WTC11 (cell line): ENCODE results near the gene ITGA1. TPM values are rescaled to one million over a fixed set of nuclear protein-coding genes. Genes with fewer than 3 reads are reported as not detected.

Source experiments
- ATAC-seq: fragments of 200-7000 bp; cut with Tn5 transposase; 2 replicates; pipeline ENCODE4 v1.10.0; 2021; ENCODE audit warnings: mild to moderate bottlenecking, moderate library complexity
- CTCF ChIA-PET: fragments of 300-600 bp; sonication (Branson Sonifier 250); formaldehyde crosslinking; loops from one replicate; lab custom pipeline; 2021; ENCODE audit warnings: antibody characterized with exemption; lab: Charles Lee
- POLR2A ChIA-PET: fragments of 350-600 bp; sonication (Branson Sonifier 250); formaldehyde crosslinking; loops from one replicate; lab custom pipeline; 2021; ENCODE audit warnings: antibody characterized with exemption; lab: Charles Lee
- DNase-seq: peaks from one replicate; pipeline ENCODE4 v3.0.0; 2021; ENCODE audit warnings: low spot score
- H3K27ac Mint-ChIP-seq: 2 replicates; pipeline ENCODE4 v1.8.0; 2021; ENCODE audit warnings: mixed read lengths
- H3K27me3 Mint-ChIP-seq: 2 replicates; pipeline ENCODE4 v1.8.0; 2021; ENCODE audit warnings: low read depth, mild to moderate bottlenecking, moderate library complexity, mixed read lengths
- H3K36me3 Mint-ChIP-seq: 2 replicates; pipeline ENCODE4 v1.8.0; 2021; ENCODE audit warnings: mixed read lengths
- H3K4me1 Mint-ChIP-seq: 2 replicates; pipeline ENCODE4 v1.8.0; 2022; ENCODE audit warnings: mixed read lengths
- H3K4me3 Mint-ChIP-seq: 2 replicates; pipeline ENCODE4 v1.8.0; 2021; ENCODE audit warnings: mild to moderate bottlenecking, moderate library complexity, mixed read lengths
- H3K9me3 Mint-ChIP-seq: 2 replicates; pipeline ENCODE4 v1.8.0; 2021; ENCODE audit warnings: mixed read lengths
- CREB1 ChIP-seq: sonication (generic); formaldehyde crosslinking; IDR thresholded peaks from 2 replicates; pipeline ENCODE4 v1.8.0; 2023; ENCODE audit warnings: mild to moderate bottlenecking, missing genetic modification reagents
- E2F5 ChIP-seq: sonication (generic); formaldehyde crosslinking; IDR thresholded peaks from 2 replicates; pipeline ENCODE4 v1.8.1; 2022; ENCODE audit warnings: mild to moderate bottlenecking, moderate library complexity, missing genetic modification reagents
- ELF4 ChIP-seq: sonication (generic); formaldehyde crosslinking; IDR thresholded peaks from 2 replicates; pipeline ENCODE4 v1.8.1; 2022; ENCODE audit warnings: low read depth, mild to moderate bottlenecking, moderate library complexity, missing genetic modification reagents
- EMX1 ChIP-seq: fragments of 250-450 bp; sonication (Bioruptor Pico); IDR thresholded peaks from 2 replicates; pipeline ENCODE4 v1.8.0; 2021; ENCODE audit warnings: mild to moderate bottlenecking
- FOXJ3 ChIP-seq: sonication (generic); formaldehyde crosslinking; IDR thresholded peaks from 2 replicates; pipeline ENCODE4 v1.9.0; 2021; ENCODE audit warnings: missing genetic modification reagents, mild to moderate bottlenecking, borderline replicate concordance
- GRHL2 ChIP-seq: fragments of 250-450 bp; sonication (Bioruptor Pico); IDR thresholded peaks from 2 replicates; pipeline ENCODE4 v1.8.0; 2022; ENCODE audit warnings: mild to moderate bottlenecking, moderate library complexity; ENCODE audit not compliant: insufficient replicate concordance, severe bottlenecking
- NFE2L1 ChIP-seq: sonication (generic); formaldehyde crosslinking; IDR thresholded peaks from 2 replicates; pipeline ENCODE4 v1.8.1; 2023; ENCODE audit warnings: missing genetic modification reagents
- NR1H2 ChIP-seq: sonication (generic); formaldehyde crosslinking; IDR thresholded peaks from 2 replicates; pipeline ENCODE4 v1.9.0; 2021; ENCODE audit warnings: mild to moderate bottlenecking, moderate library complexity, missing genetic modification reagents
- SOX15 ChIP-seq: fragments of 250-450 bp; sonication (Bioruptor Pico); IDR thresholded peaks from 2 replicates; pipeline ENCODE4 v1.9.0; 2021; ENCODE audit warnings: mild to moderate bottlenecking
- TEAD1 ChIP-seq: sonication (generic); formaldehyde crosslinking; IDR thresholded peaks from 2 replicates; pipeline ENCODE4 v1.8.0; 2022; ENCODE audit warnings: mild to moderate bottlenecking, missing genetic modification reagents
- ZBTB21 ChIP-seq: sonication (generic); formaldehyde crosslinking; IDR thresholded peaks from 2 replicates; pipeline ENCODE4 v1.8.1; 2023; ENCODE audit warnings: mild to moderate bottlenecking, missing genetic modification reagents, borderline replicate concordance
- ZNF263 ChIP-seq: sonication (generic); formaldehyde crosslinking; IDR thresholded peaks from 2 replicates; pipeline ENCODE4 v1.8.1; 2022; ENCODE audit warnings: low read depth, mild to moderate bottlenecking, moderate library complexity, missing genetic modification reagents
- total RNA-seq: library from RNA; stranded (reverse); gene quantifications from 3 replicates; pipeline ENCODE4 v1.2.3, GENCODE V29; 2021
- TF ChIP-seq, protein P1 (sequence below): sonication (generic); formaldehyde crosslinking; IDR thresholded peaks from 2 replicates; pipeline ENCODE4 v1.8.0; 2022; ENCODE audit warnings: mild to moderate bottlenecking, missing genetic modification reagents
- TF ChIP-seq, protein P2 (sequence below): sonication (generic); formaldehyde crosslinking; IDR thresholded peaks from 2 replicates; pipeline ENCODE4 v1.8.0; 2022; ENCODE audit warnings: mild to moderate bottlenecking, missing genetic modification reagents
- TF ChIP-seq, protein P3 (sequence below): sonication (generic); formaldehyde crosslinking; IDR thresholded peaks from 2 replicates; pipeline ENCODE4 v1.8.0; 2023; ENCODE audit warnings: missing genetic modification reagents, mild to moderate bottlenecking, borderline replicate concordance

The ITGA1 gene
- total RNA-seq, 1 experiment from 2014 or later = 6.5 TPM

- TF ChIP-seq E2F5 (CRISPR knock-in tag) = no peak
- no peak for TF ChIP-seq EMX1 (CRISPR knock-in tag)
- TF ChIP-seq NR1H2 (CRISPR knock-in tag) = no peak
- TF ChIP-seq, protein P1, sequence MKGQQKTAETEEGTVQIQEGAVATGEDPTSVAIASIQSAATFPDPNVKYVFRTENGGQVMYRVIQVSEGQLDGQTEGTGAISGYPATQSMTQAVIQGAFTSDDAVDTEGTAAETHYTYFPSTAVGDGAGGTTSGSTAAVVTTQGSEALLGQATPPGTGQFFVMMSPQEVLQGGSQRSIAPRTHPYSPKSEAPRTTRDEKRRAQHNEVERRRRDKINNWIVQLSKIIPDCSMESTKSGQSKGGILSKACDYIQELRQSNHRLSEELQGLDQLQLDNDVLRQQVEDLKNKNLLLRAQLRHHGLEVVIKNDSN (CRISPR knock-in tag) = no peak
- TF ChIP-seq FOXJ3 (CRISPR knock-in tag) = no peak
These were observed 28.4 kb upstream of the ITGA1 start (continued) for GRCh38 chr5:52759331-52759730.

DNA sequence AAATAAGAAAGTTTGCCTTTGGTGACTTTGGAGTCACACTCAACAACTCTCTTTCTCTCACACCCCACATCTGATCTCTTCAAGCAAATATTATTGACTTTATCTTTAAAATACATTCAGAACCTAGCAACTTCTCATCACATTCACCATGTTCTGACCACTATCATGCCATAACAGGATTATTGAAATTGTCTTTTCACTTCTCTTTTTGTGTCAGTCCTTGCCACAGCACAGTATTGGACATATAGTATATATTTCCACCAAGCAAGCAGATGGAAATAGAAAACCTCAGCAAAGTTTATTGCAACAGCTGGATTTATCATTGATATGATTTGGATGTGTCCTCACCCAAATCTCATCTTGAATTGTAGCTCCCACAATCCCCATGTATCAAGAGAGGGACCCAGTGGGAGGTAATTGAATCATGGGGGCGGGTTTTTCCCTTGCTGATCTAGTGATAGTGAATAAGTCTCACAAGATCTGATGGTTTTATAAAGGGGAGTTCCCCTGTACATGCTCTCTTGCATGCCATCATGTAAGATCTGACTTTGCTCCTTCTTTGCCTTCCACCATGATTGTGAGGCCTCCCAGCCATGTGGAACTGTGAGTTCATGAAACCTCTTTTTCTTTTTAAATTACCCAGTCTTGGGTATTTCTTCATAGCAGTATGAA lies 26.9 kb upstream of the ITGA1 start:
- Mint-ChIP-seq H3K36me3 (no peaks in the 10 kb centered on the region), H3K27ac (no peak overlapping the region), H3K27me3 (no peaks in the 10 kb centered on the region), H3K9me3 (no peaks in the 10 kb centered on the region), H3K4me3 (no peak overlapping the region), H3K4me1 (no peaks in the 10 kb centered on the region)
- TF ChIP-seq, protein P2, sequence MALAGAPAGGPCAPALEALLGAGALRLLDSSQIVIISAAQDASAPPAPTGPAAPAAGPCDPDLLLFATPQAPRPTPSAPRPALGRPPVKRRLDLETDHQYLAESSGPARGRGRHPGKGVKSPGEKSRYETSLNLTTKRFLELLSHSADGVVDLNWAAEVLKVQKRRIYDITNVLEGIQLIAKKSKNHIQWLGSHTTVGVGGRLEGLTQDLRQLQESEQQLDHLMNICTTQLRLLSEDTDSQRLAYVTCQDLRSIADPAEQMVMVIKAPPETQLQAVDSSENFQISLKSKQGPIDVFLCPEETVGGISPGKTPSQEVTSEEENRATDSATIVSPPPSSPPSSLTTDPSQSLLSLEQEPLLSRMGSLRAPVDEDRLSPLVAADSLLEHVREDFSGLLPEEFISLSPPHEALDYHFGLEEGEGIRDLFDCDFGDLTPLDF (CRISPR knock-in tag) = no peak
- TF ChIP-seq ELF4 (CRISPR knock-in tag) = no peak
- TF ChIP-seq SOX15 = no peak
- TF ChIP-seq NFE2L1 (CRISPR knock-in tag) = no peak
- TF ChIP-seq GRHL2 (CRISPR knock-in tag) = no peak
- POLR2A ChIA-PET = interaction anchor here (0.6 kb wide), 1 partner anchor 240 kb away, joined by 7 read pairs; no protein-coding TSS in a partner anchor
- DNase-seq (no peak), ATAC-seq (no peak)
- CTCF ChIA-PET = no interaction called here

DNA sequence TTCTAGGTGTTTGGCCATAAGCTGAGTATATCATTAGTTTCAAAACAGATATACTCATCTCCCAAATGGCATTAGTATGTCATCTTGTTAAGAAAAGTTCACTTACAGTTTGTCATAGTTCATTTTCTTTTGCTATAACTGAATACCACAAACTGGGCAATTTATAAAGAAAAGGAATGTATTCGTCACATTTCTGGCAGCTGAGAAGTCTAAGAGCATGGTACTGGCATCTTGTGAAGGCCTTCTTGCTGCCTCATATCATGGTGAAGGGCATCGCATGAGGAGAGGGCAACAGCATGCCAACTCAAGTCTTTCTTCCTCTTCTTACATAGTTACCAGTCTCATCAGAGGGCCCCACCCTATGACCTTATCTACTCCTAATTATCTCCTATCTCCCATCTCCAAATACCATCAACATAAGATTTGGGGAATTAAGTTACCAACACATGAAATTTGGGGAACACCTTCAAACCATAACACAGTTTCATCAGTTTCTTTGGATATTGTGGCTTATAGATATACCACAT lies 20.4 kb upstream of the ITGA1 start:
- TF ChIP-seq, protein P3, sequence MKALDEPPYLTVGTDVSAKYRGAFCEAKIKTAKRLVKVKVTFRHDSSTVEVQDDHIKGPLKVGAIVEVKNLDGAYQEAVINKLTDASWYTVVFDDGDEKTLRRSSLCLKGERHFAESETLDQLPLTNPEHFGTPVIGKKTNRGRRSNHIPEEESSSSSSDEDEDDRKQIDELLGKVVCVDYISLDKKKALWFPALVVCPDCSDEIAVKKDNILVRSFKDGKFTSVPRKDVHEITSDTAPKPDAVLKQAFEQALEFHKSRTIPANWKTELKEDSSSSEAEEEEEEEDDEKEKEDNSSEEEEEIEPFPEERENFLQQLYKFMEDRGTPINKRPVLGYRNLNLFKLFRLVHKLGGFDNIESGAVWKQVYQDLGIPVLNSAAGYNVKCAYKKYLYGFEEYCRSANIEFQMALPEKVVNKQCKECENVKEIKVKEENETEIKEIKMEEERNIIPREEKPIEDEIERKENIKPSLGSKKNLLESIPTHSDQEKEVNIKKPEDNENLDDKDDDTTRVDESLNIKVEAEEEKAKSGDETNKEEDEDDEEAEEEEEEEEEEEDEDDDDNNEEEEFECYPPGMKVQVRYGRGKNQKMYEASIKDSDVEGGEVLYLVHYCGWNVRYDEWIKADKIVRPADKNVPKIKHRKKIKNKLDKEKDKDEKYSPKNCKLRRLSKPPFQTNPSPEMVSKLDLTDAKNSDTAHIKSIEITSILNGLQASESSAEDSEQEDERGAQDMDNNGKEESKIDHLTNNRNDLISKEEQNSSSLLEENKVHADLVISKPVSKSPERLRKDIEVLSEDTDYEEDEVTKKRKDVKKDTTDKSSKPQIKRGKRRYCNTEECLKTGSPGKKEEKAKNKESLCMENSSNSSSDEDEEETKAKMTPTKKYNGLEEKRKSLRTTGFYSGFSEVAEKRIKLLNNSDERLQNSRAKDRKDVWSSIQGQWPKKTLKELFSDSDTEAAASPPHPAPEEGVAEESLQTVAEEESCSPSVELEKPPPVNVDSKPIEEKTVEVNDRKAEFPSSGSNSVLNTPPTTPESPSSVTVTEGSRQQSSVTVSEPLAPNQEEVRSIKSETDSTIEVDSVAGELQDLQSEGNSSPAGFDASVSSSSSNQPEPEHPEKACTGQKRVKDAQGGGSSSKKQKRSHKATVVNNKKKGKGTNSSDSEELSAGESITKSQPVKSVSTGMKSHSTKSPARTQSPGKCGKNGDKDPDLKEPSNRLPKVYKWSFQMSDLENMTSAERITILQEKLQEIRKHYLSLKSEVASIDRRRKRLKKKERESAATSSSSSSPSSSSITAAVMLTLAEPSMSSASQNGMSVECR = no peak
- TF ChIP-seq ZNF263 (no peak), CREB1 (CRISPR knock-in tag) (no peak), ZBTB21 (CRISPR knock-in tag) (no peak), TEAD1 (CRISPR knock-in tag) (no peak)
- DNase-seq = no peak
- H3K4me3 Mint-ChIP-seq = no peak overlapping the region
- no peaks in the 10 kb centered on the region for H3K36me3 Mint-ChIP-seq
- POLR2A ChIA-PET = no interaction called here
- H3K27me3 Mint-ChIP-seq = no peaks in the 10 kb centered on the region
- no peak for ATAC-seq
- CTCF ChIA-PET = no interaction called here
- H3K27ac Mint-ChIP-seq = no peak overlapping the region
- H3K4me1 Mint-ChIP-seq = no peaks in the 10 kb centered on the region
- no peaks in the 10 kb centered on the region; the same call in 1 of the 2 replicates for H3K9me3 Mint-ChIP-seq
